B cell (primary cell): ENCODE measurements around the gene TIAL1.

Experiments used
- EZH2 ChIP-seq: IDR thresholded peaks from 2 replicates; pipeline ENCODE4 v1.6.1; 2012; ENCODE audit warnings: borderline replicate concordance, low read depth, mild to moderate bottlenecking, moderate library complexity, low read length; ENCODE audit not compliant: insufficient read depth, poor library complexity, severe bottlenecking
- TF ChIP-seq, protein P1 (sequence below): fragments of 200-600 bp; IDR thresholded peaks from one replicate; pipeline ENCODE4 v1.8.0; 2022; ENCODE audit warnings: antibody characterized with exemption, mild to moderate bottlenecking

DNA sequence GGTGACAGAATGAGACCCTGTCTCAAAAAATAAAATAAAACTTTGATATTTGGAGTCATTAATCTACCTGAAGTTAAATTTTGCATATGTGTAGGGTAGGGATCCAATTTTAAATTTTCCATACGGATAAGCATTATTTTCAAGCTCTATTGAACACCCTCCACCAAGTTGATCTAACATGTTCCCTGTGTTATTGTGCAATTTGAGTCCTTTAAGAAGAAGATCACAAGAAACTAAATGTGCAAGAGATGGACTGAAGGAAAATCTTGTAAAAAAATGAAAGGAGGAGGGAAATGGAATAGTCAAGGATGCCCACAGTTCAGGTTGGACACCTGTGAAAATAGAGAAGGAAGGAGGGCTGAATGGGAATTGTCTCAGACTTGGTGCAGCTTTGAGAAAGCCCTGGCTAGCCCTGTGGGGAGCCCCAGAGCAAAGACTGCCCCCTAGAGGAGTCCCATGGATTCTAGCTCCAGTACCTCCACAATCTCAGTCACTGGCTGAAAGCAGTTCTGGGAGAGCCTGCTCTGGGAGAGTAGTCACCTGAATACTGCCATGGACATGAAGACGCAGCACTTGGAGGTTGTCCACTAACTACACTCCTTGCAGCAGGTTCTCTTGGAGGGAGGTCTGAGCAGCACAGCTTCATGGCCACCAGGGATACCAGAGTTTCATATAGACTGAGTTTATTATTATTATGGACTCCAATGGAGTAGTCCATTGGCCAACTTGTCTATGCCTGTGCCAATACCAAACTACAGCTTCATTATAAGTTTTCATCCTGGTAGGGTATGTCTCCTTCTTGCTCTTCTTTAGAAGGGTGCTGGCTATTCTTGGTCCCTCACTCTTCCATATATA lies 5.7 kb upstream of the TIAL1 start:
- TF ChIP-seq, protein P1, sequence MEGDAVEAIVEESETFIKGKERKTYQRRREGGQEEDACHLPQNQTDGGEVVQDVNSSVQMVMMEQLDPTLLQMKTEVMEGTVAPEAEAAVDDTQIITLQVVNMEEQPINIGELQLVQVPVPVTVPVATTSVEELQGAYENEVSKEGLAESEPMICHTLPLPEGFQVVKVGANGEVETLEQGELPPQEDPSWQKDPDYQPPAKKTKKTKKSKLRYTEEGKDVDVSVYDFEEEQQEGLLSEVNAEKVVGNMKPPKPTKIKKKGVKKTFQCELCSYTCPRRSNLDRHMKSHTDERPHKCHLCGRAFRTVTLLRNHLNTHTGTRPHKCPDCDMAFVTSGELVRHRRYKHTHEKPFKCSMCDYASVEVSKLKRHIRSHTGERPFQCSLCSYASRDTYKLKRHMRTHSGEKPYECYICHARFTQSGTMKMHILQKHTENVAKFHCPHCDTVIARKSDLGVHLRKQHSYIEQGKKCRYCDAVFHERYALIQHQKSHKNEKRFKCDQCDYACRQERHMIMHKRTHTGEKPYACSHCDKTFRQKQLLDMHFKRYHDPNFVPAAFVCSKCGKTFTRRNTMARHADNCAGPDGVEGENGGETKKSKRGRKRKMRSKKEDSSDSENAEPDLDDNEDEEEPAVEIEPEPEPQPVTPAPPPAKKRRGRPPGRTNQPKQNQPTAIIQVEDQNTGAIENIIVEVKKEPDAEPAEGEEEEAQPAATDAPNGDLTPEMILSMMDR: peak; percentile 20
- no peak for TF ChIP-seq EZH2
